Astrocyte (in vitro differentiated cells and primary cell): ENCODE measurements around the gene CEP128. TPM values are rescaled to one million over a fixed set of nuclear protein-coding genes. Genes with fewer than 3 reads are reported as not detected.

Source experiments
- DNase-seq: peaks from one replicate; pipeline ENCODE4 v3.0.0-alpha.2; 2010; ENCODE audit warnings: low read depth
- FAIRE-seq: peaks from 2 replicates; lab custom pipeline; 2011; peaks lifted over from hg19 to GRCh38; lab: Jason Lieb, UNC
- H2AFZ ChIP-seq: 2 replicates; pipeline ENCODE4 v1.6.0; 2012; ENCODE audit warnings: low read depth, low read length, inconsistent platforms
- H3K27ac ChIP-seq: 2 replicates; pipeline ENCODE4 v1.5.1; 2011; ENCODE audit warnings: low read depth, low read length, inconsistent platforms
- H3K27me3 ChIP-seq: 2 replicates; pipeline ENCODE4 v1.6.0; 2011; ENCODE audit warnings: low read length, inconsistent platforms; ENCODE audit not compliant: insufficient read depth
- H3K36me3 ChIP-seq: 2 replicates; pipeline ENCODE4 v1.5.1; 2011; ENCODE audit warnings: low read length, inconsistent platforms; ENCODE audit not compliant: insufficient read depth
- H3K4me1 ChIP-seq: 2 replicates; pipeline ENCODE4 v1.5.1; 2011; ENCODE audit warnings: low read length, inconsistent platforms; ENCODE audit not compliant: insufficient read depth
- H3K4me2 ChIP-seq: 2 replicates; pipeline ENCODE4 v1.6.0; 2012; ENCODE audit warnings: low read length, inconsistent platforms
- H3K4me3 ChIP-seq: 2 replicates; pipeline ENCODE4 v1.5.1; 2011; ENCODE audit warnings: low read depth, mild to moderate bottlenecking, low read length, inconsistent platforms; ENCODE audit not compliant: insufficient read depth
- H3K79me2 ChIP-seq: 2 replicates; pipeline ENCODE4 v1.6.0; 2012; ENCODE audit warnings: mild to moderate bottlenecking, low read length, inconsistent platforms; ENCODE audit not compliant: insufficient read depth
- H3K9ac ChIP-seq: 2 replicates; pipeline ENCODE4 v1.6.0; 2012; ENCODE audit warnings: mild to moderate bottlenecking, low read length, inconsistent platforms
- H3K9me3 ChIP-seq: 2 replicates; pipeline ENCODE4 v1.5.1; 2012; ENCODE audit warnings: low read depth, mild to moderate bottlenecking, low read length, inconsistent platforms; ENCODE audit not compliant: insufficient read depth
- H4K20me1 ChIP-seq: 2 replicates; pipeline ENCODE4 v1.6.0; 2012; ENCODE audit warnings: low read length, inconsistent platforms; ENCODE audit not compliant: insufficient read depth
- H3K27ac Mint-ChIP-seq: one replicate; pipeline ENCODE4 v1.8.0; 2021; ENCODE audit warnings: mild to moderate bottlenecking, mixed read lengths; ENCODE audit not compliant: unreplicated experiment
- H3K27me3 Mint-ChIP-seq: one replicate; pipeline ENCODE4 v1.8.0; 2021; ENCODE audit warnings: low read depth, mixed read lengths; ENCODE audit not compliant: unreplicated experiment
- H3K36me3 Mint-ChIP-seq: one replicate; pipeline ENCODE4 v1.8.0; 2021; ENCODE audit warnings: low read depth, mixed read lengths; ENCODE audit not compliant: unreplicated experiment
- H3K4me1 Mint-ChIP-seq: one replicate; pipeline ENCODE4 v1.8.0; 2021; ENCODE audit warnings: low read depth, mixed read lengths; ENCODE audit not compliant: unreplicated experiment
- H3K4me3 Mint-ChIP-seq: one replicate; pipeline ENCODE4 v1.8.0; 2021; ENCODE audit warnings: mild to moderate bottlenecking, moderate library complexity, mixed read lengths; ENCODE audit not compliant: unreplicated experiment
- H3K9me3 Mint-ChIP-seq: one replicate; pipeline ENCODE4 v1.8.0; 2021; ENCODE audit warnings: mild to moderate bottlenecking, mixed read lengths; ENCODE audit not compliant: unreplicated experiment
- CTCF ChIP-seq: IDR thresholded peaks from 2 replicates; pipeline ENCODE4 v1.5.1; 2011; ENCODE audit warnings: low read depth, mild to moderate bottlenecking, inconsistent platforms, low read length, moderate library complexity; ENCODE audit not compliant: insufficient read depth
- EZH2 ChIP-seq: IDR thresholded peaks from 2 replicates; pipeline ENCODE4 v1.6.1; 2012; ENCODE audit warnings: mild to moderate bottlenecking, low read length, inconsistent platforms; ENCODE audit not compliant: insufficient read depth
- total RNA-seq: library from RNA; stranded (reverse); gene quantifications from 2 replicates; pipeline ENCODE4 v1.2.1, GENCODE V29; 2021

CEP128 gene
- total RNA-seq, 1 donor from 2014 or later: 6.4 TPM

GRCh38 chr14:80926397-80927082 is 15.0 kb downstream of the CEP128 start:
- Histone ChIP-seq H3K79me2 (peaks cover 26% of the 10 kb centered on the region), H3K4me3 (no peak overlapping the region), H3K27ac (peak overlapping the region; percentile 43), H3K4me2 (peak overlapping the region; percentile 38), H3K27me3 (no peaks in the 10 kb centered on the region), H3K4me1 (peaks cover 17% of the 10 kb centered on the region), H3K36me3 (no peaks in the 10 kb centered on the region), H2AFZ (no peak overlapping the region), H4K20me1 (no peaks in the 10 kb centered on the region), H3K9me3 (no peaks in the 10 kb centered on the region), H3K9ac (peak overlapping the region; percentile 2)
- Mint-ChIP-seq H3K36me3 (no peaks in the 10 kb centered on the region), H3K27me3 (no peaks in the 10 kb centered on the region), H3K4me1 (peaks cover 26% of the 10 kb centered on the region), H3K27ac (peak overlapping the region; percentile 59), H3K4me3 (peak overlapping the region; percentile 9), H3K9me3 (no peaks in the 10 kb centered on the region)
- TF ChIP-seq EZH2 (no peak), CTCF (no peak)
- no peak for FAIRE-seq
- peak; percentile 57 for DNase-seq

GRCh38 chr14:80924365-80925103 is 17.0 kb downstream of the CEP128 start:
- H3K9ac ChIP-seq: no peak overlapping the region
- no peak overlapping the region for H3K4me3 ChIP-seq
- H3K27me3 Mint-ChIP-seq: no peaks in the 10 kb centered on the region
- no peak overlapping the region for H3K27ac ChIP-seq
- H3K4me1 ChIP-seq: peaks cover 5% of the 10 kb centered on the region
- H3K27me3 ChIP-seq: no peaks in the 10 kb centered on the region
- no peak overlapping the region for H3K4me3 Mint-ChIP-seq
- H3K4me2 ChIP-seq: no peak overlapping the region
- no peaks in the 10 kb centered on the region for H3K36me3 ChIP-seq
- H3K9me3 Mint-ChIP-seq: no peaks in the 10 kb centered on the region
- H4K20me1 ChIP-seq: no peaks in the 10 kb centered on the region
- H3K9me3 ChIP-seq: no peaks in the 10 kb centered on the region
- H3K79me2 ChIP-seq: peaks cover 20% of the 10 kb centered on the region
- FAIRE-seq (no peak), DNase-seq (no peak)
- TF ChIP-seq EZH2: no peak
- no peak for TF ChIP-seq CTCF
- H2AFZ ChIP-seq: no peak overlapping the region
- H3K36me3 Mint-ChIP-seq: no peaks in the 10 kb centered on the region
- peaks cover 18% of the 10 kb centered on the region for H3K4me1 Mint-ChIP-seq
- no peak overlapping the region for H3K27ac Mint-ChIP-seq

- no peak overlapping the region for H3K9ac ChIP-seq
- no peak for FAIRE-seq
- H3K4me2 ChIP-seq: no peak overlapping the region
These were observed 18.2 kb downstream of the CEP128 start for GRCh38 chr14:80923368-80923767.

More at GRCh38 chr14:80923368-80923767, 18.2 kb downstream of the CEP128 start:
- no peak for DNase-seq
- H3K27me3 Mint-ChIP-seq: no peaks in the 10 kb centered on the region
- Histone ChIP-seq H3K9me3 (no peaks in the 10 kb centered on the region), H3K27me3 (no peaks in the 10 kb centered on the region), H3K79me2 (peaks cover 15% of the 10 kb centered on the region), H3K4me1 (peaks cover 5% of the 10 kb centered on the region), H3K27ac (no peak overlapping the region), H3K4me3 (no peak overlapping the region), H3K36me3 (no peaks in the 10 kb centered on the region), H2AFZ (no peak overlapping the region), H4K20me1 (no peaks in the 10 kb centered on the region)
- no peak for TF ChIP-seq EZH2
- TF ChIP-seq CTCF: no peak
- peaks cover 18% of the 10 kb centered on the region for H3K4me1 Mint-ChIP-seq
- H3K36me3 Mint-ChIP-seq: no peaks in the 10 kb centered on the region
- H3K27ac Mint-ChIP-seq: no peak overlapping the region
- no peaks in the 10 kb centered on the region for H3K9me3 Mint-ChIP-seq
- H3K4me3 Mint-ChIP-seq: no peak overlapping the region
